H9 (cell line): Measurements from ENCODE around the gene CXXC5. TPM values are rescaled to one million over a fixed set of nuclear protein-coding genes. Genes with fewer than 3 reads are reported as not detected.

Experiments used
- DNase-seq: peaks from one replicate; pipeline ENCODE4 v3.0.0-alpha.2; 2017
- H2AFZ ChIP-seq: one replicate; pipeline ENCODE4 v1.6.1; 2013; ENCODE audit warnings: mild to moderate bottlenecking, low read length, control low read depth, moderate library complexity
- H2AK5ac ChIP-seq: 2 replicates; pipeline ENCODE4 v1.6.1; 2013; ENCODE audit warnings: low read length, control low read depth, mixed read lengths; ENCODE audit not compliant: insufficient read length
- H2BK120ac ChIP-seq: one replicate; pipeline ENCODE4 v1.6.1; 2013; ENCODE audit warnings: low read depth, mild to moderate bottlenecking, low read length, control low read depth, inconsistent platforms; ENCODE audit not compliant: poor library complexity, severe bottlenecking
- H2BK12ac ChIP-seq: 2 replicates; pipeline ENCODE4 v1.6.1; 2013; ENCODE audit warnings: low read length, control low read depth, mixed read lengths, low read depth; ENCODE audit not compliant: insufficient read length
- H2BK15ac ChIP-seq: 2 replicates; pipeline ENCODE4 v1.6.1; 2013; ENCODE audit warnings: low read depth, low read length, control low read depth
- H2BK20ac ChIP-seq: one replicate; pipeline ENCODE4 v1.6.1; 2013; ENCODE audit warnings: low read depth, mild to moderate bottlenecking, low read length, control low read depth, inconsistent platforms; ENCODE audit not compliant: poor library complexity, severe bottlenecking
- H2BK5ac ChIP-seq: 2 replicates; pipeline ENCODE4 v1.6.1; 2013; ENCODE audit warnings: low read length, control low read depth, mixed read lengths; ENCODE audit not compliant: insufficient read length
- H3K14ac ChIP-seq: 2 replicates; pipeline ENCODE4 v1.6.1; 2013; ENCODE audit warnings: low read length, control low read depth; ENCODE audit not compliant: insufficient read depth
- H3K18ac ChIP-seq: 2 replicates; pipeline ENCODE4 v1.6.1; 2013; ENCODE audit warnings: low read depth, mild to moderate bottlenecking, mixed read lengths, low read length, control low read depth; ENCODE audit not compliant: insufficient read length
- H3K23ac ChIP-seq: 2 replicates; pipeline ENCODE4 v1.6.1; 2013; ENCODE audit warnings: low read length, control low read depth, mixed read lengths, low read depth; ENCODE audit not compliant: insufficient read length
- H3K23me2 ChIP-seq: 2 replicates; pipeline ENCODE4 v1.6.1; 2013; ENCODE audit warnings: low read depth, mild to moderate bottlenecking, mixed read lengths, low read length, control low read depth; ENCODE audit not compliant: insufficient read length, poor library complexity, severe bottlenecking
- H3K27ac ChIP-seq: 2 replicates; pipeline ENCODE4 v1.5.1; 2013; ENCODE audit warnings: low read length, control low read depth, mixed read lengths, low read depth; ENCODE audit not compliant: insufficient read length
- H3K27me3 ChIP-seq: 2 replicates; pipeline ENCODE4 v1.6.1; 2013; ENCODE audit warnings: low read length, control low read depth, inconsistent platforms; ENCODE audit not compliant: insufficient read depth
- H3K4ac ChIP-seq: 2 replicates; pipeline ENCODE4 v1.6.1; 2013; ENCODE audit warnings: low read depth, mild to moderate bottlenecking, control low read depth, inconsistent platforms, low read length, moderate library complexity
- H3K4me1 ChIP-seq: 2 replicates; pipeline ENCODE4 v1.6.1; 2013; ENCODE audit warnings: low read length, control low read depth, inconsistent platforms; ENCODE audit not compliant: insufficient read depth
- H3K4me2 ChIP-seq: 2 replicates; pipeline ENCODE4 v1.6.1; 2013; ENCODE audit warnings: low read length, control low read depth, mixed read lengths; ENCODE audit not compliant: insufficient read length, insufficient read depth
- H3K56ac ChIP-seq: 2 replicates; pipeline ENCODE4 v1.6.1; 2013; ENCODE audit warnings: low read depth, mild to moderate bottlenecking, mixed read lengths, low read length, control low read depth; ENCODE audit not compliant: insufficient read length
- H3K79me1 ChIP-seq: 2 replicates; pipeline ENCODE4 v1.6.1; 2013; ENCODE audit warnings: low read depth, mild to moderate bottlenecking, moderate library complexity, low read length, control low read depth, inconsistent platforms; ENCODE audit not compliant: insufficient read depth, poor library complexity, severe bottlenecking
- H3K79me2 ChIP-seq: 2 replicates; pipeline ENCODE4 v1.6.1; 2013; ENCODE audit warnings: low read length, control low read depth, inconsistent platforms; ENCODE audit not compliant: insufficient read depth
- H3K9ac ChIP-seq: 2 replicates; pipeline ENCODE4 v1.6.1; 2013; ENCODE audit warnings: low read length, control low read depth, mixed read lengths; ENCODE audit not compliant: insufficient read length; ENCODE audit errors: extremely low read depth
- H3K9me3 ChIP-seq: one replicate; pipeline ENCODE4 v1.6.1; 2013; ENCODE audit warnings: low read depth, low read length, inconsistent platforms; ENCODE audit not compliant: control insufficient read depth
- H3T11ph ChIP-seq: one replicate; pipeline ENCODE4 v1.6.1; 2013; ENCODE audit warnings: mild to moderate bottlenecking, low read length, control low read depth, inconsistent platforms
- H4K20me1 ChIP-seq: one replicate; pipeline ENCODE4 v1.6.1; 2013; ENCODE audit not compliant: control insufficient read depth, insufficient read length, insufficient read depth
- H4K5ac ChIP-seq: 2 replicates; pipeline ENCODE4 v1.6.1; 2013; ENCODE audit warnings: low read depth, mild to moderate bottlenecking, mixed read lengths, low read length, control low read depth; ENCODE audit not compliant: insufficient read length
- H4K8ac ChIP-seq: replicated peaks from 2 replicates; pipeline ENCODE4 v1.6.1; 2013; ENCODE audit warnings: low read length, control low read depth, mixed read lengths, low read depth; ENCODE audit not compliant: insufficient read length
- H4K91ac ChIP-seq: 2 replicates; pipeline ENCODE4 v1.6.1; 2013; ENCODE audit warnings: low read depth, mild to moderate bottlenecking, moderate library complexity, mixed read lengths, low read length, control low read depth; ENCODE audit not compliant: insufficient read length
- H3K27ac Mint-ChIP-seq, 3 experiments: 2 replicates in 2 of 3; 3 replicates in 1 of 3; pipeline ENCODE4 v1.8.0; 2020 to 2021; ENCODE audit warnings: mixed read lengths in 3 of 3, mild to moderate bottlenecking in 1 of 3, moderate library complexity in 1 of 3
- H3K27me3 Mint-ChIP-seq: 2 replicates; pipeline ENCODE4 v1.8.0; 2021; ENCODE audit warnings: low read depth, mild to moderate bottlenecking, moderate library complexity, mixed read lengths
- H3K36me3 Mint-ChIP-seq, 3 experiments: 2 replicates in 2 of 3; 3 replicates in 1 of 3; pipeline ENCODE4 v1.8.0; 2020 to 2021; ENCODE audit warnings: low read depth in 3 of 3, mixed read lengths in 3 of 3; ENCODE audit not compliant: insufficient read depth in 1 of 3
- H3K4me1 Mint-ChIP-seq, 2 experiments: 2 replicates each; pipeline ENCODE4 v1.8.0; 2020; ENCODE audit warnings: mixed read lengths in 2 of 2
- H3K4me3 Mint-ChIP-seq, 2 experiments: 2 replicates in 1 of 2; 3 replicates in 1 of 2; pipeline ENCODE4 v1.8.0; 2020 to 2021; ENCODE audit warnings: mild to moderate bottlenecking in 2 of 2, mixed read lengths in 2 of 2, moderate library complexity in 1 of 2
- H3K9me3 Mint-ChIP-seq, 2 experiments: 2 replicates in 1 of 2; 3 replicates in 1 of 2; pipeline ENCODE4 v1.8.0; 2020; ENCODE audit warnings: mild to moderate bottlenecking in 2 of 2, mixed read lengths in 2 of 2, moderate library complexity in 1 of 2
- CTCF ChIP-seq: fragments of 200-600 bp; sonication (generic); conservative IDR thresholded peaks from 3 replicates; pipeline ENCODE4 v1.8.0; 2021; ENCODE audit warnings: antibody characterized with exemption, mild to moderate bottlenecking
- WGBS: extraction: QIAGEN DNeasy Blood & Tissue Kit; methylation state at CpG from one replicate; pipeline ENCODE4 v1.1.7; 2013; ENCODE audit warnings: missing lambda C conversion rate, low lambda C conversion rate, mixed read lengths; ENCODE audit not compliant: insufficient read length; ENCODE audit errors: extremely low coverage; 5-methylcytosine and 5-hydroxymethylcytosine counted together
- total RNA-seq: library from RNA; stranded (reverse); gene quantifications from 2 replicates; pipeline ENCODE4 v1.2.1, GENCODE V29; 2021

CXXC5 gene
- total RNA-seq, 1 experiment from 2014 or later, result 105 TPM

- no peak overlapping the region for H2BK20ac ChIP-seq
- no peak overlapping the region for H2AK5ac ChIP-seq
- no peak overlapping the region for H3K9ac ChIP-seq
- Mint-ChIP-seq H3K27ac (no peak overlapping the region), H3K36me3 (peaks cover 4 to 24% (median 9%) of the 10 kb centered on the region in 3 experiments; a peak in 6 of 7 replicates), H3K4me3 (no peak overlapping the region), H3K9me3 (no peaks in the 10 kb centered on the region), H3K27me3 (peaks cover 18% of the 10 kb centered on the region), H3K4me1 (peaks cover 62 to 83% of the 10 kb centered on the region in 2 experiments)
- no peak for DNase-seq
- H2BK120ac ChIP-seq, result no peak overlapping the region
- no peak overlapping the region for H2BK15ac ChIP-seq
- H4K5ac ChIP-seq, result no peak overlapping the region
- no peak overlapping the region for H3K27ac ChIP-seq
- no peaks in the 10 kb centered on the region for H3K9me3 ChIP-seq
- H3K4me1 ChIP-seq, result peaks cover 19% of the 10 kb centered on the region
- no peaks in the 10 kb centered on the region for H3K27me3 ChIP-seq
- no peaks in the 10 kb centered on the region for H3K79me1 ChIP-seq
- H3K4ac ChIP-seq, result no peak overlapping the region
- H3T11ph ChIP-seq, result no peak overlapping the region
- H3K23ac ChIP-seq, result no peak overlapping the region
- H3K23me2 ChIP-seq, result no peaks in the 10 kb centered on the region
- H3K56ac ChIP-seq, result no peak overlapping the region
- H2BK5ac ChIP-seq, result no peak overlapping the region
- no peak for TF ChIP-seq CTCF
- WGBS, result no CpG with 5 or more reads among the region's 8 CpGs
- H2BK12ac ChIP-seq, result no peak overlapping the region
- H4K20me1 ChIP-seq, result no peaks in the 10 kb centered on the region
- no peak overlapping the region for H3K4me2 ChIP-seq
- H3K79me2 ChIP-seq, result no peaks in the 10 kb centered on the region
- H4K91ac ChIP-seq, result no peak overlapping the region
- no peak overlapping the region; the same call in 1 of the 2 replicates for H3K14ac ChIP-seq
- H4K8ac ChIP-seq, result no peak overlapping the region
- no peak overlapping the region for H3K18ac ChIP-seq
- no peak overlapping the region for H2AFZ ChIP-seq
These were observed 40.7 kb downstream of the CXXC5 start for GRCh38 chr5:139688751-139689372.
